NCI-H446 treated with DMSO at 0.1 percent for 48 hours (cell line): ENCODE results near the gene CACNA1A.
"Not testable (repeated sequence)": the region's sequence is repeated elsewhere in the genome, so short reads cannot be mapped to it uniquely, and the experiment has no call there.

Source experiments
- DNase-seq: peaks from one replicate; lab custom pipeline; 2025; lab: John Stamatoyannopoulos, UW

Gene CACNA1A

DNA sequence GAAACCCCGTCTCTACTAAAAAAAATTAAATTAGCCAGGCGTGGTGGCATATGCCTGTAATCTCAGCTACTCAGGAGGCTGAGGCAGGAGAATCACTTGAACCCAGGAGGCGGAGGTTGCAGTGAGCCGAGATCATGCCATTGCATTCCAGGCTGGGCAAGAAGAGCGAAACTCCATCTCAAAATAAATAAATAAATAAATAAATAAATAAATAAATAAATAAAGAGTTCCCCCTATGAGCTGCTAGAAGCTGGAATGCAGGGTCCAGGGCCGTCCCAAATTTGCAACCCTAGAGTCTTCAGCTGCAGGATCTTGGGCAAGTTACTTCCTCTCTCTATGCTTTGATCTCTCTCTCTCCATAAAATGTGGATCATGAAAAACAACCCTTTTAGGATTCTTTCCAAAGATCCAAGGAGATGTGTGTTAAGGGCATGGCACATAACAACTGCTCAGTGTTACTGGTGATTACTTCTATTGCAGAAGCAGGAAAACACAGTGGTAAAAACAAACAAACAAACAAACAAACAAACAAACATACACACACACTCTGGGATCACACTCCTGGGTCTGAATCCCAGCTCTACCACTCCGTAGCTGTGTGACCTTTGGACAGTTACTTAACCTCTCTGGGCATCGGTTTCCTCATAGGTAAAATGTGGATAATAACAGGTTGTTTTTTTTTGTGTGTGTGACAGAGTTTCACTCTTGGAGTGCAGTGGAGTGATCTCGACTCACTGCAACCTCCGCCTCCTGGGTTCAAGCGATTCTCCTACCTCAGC lies 78.8 kb downstream of the CACNA1A start:
- DNase-seq = no peak

- not testable (repeated sequence) for DNase-seq
These were observed 80.4 kb downstream of the CACNA1A start for GRCh38 chr19:13425875-13426274.

DNA sequence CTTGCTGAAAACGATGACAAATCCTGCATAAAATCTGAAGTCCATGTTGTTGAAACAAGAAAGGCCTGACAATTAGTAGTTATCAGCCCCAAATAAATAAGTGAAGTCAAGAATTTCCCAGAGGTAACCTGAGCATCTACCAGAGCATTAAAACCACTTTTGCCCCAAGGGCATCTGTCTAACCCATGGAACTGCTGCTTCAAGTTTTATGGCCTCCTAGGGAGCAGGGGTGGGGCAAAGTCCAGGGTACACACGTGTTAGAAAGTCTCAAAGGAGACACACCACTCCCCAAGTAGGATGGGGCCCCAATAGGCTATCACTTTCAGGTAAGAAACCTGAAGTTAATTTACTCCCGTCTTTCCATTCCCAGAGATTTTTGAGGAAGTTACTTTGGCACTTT lies 81.1 kb downstream of the CACNA1A start:
- DNase-seq = no peak

DNA sequence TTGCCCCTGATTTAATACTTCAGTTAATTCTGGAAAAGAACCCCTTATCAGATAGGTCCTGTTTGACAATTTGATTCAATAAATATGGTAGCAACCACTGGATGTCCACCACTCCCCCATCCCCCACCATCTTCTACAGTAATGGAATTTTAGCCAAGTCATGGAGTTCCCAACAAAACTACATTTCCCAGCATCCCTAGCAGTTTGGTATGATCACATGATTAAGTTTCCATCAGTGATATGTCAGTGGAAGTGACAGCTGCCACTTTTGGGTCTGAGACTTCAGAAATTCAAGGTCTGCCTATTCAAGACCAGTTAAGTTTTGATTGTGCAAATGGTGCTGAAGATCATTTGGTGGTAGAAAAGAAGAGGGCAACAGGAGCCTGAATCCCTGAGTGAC lies 85.5 kb downstream of the CACNA1A start:
- no peak for DNase-seq

GRCh38 chr19:13417054-13417453 lies 89.2 kb downstream of the CACNA1A start:
- DNase-seq = no peak

GRCh38 chr19:13411899-13412298 lies 94.4 kb downstream of the CACNA1A start:
- DNase-seq = no peak

GRCh38 chr19:13410946-13411345 lies 95.3 kb downstream of the CACNA1A start:
- DNase-seq = no peak

DNA sequence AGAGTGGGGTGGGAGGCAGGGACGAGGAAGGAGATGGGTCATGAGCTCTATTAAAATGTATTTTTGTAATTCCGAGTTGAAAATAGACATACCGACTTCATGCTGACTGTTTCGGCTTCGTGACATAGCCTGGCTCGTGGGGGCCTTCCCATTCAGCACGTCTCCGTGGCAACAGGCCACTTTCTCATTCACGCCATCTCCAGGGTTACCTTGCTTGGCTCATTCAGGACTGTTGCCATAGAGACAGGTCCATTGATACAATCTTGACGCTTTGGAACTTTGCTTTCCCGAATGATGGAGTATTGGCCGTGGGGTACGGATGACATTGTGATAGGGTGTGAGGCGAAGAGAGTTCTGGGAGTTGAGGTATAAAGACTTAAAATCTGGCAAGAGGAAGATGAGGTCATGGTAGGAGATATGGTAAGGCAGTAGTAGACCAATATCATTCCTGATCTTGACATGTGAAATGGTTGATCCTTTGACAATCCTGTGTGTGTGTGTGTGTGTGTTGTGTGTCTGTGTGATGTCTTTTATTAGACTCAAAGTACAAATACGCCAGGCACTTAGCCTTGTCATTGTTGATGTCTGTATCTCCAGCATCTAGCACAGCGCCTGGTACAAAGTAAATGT lies 97.3 kb downstream of the CACNA1A start:
- DNase-seq = no peak

GRCh38 chr19:13404236-13404635 lies 102.0 kb downstream of the CACNA1A start:
- DNase-seq = no peak

DNA sequence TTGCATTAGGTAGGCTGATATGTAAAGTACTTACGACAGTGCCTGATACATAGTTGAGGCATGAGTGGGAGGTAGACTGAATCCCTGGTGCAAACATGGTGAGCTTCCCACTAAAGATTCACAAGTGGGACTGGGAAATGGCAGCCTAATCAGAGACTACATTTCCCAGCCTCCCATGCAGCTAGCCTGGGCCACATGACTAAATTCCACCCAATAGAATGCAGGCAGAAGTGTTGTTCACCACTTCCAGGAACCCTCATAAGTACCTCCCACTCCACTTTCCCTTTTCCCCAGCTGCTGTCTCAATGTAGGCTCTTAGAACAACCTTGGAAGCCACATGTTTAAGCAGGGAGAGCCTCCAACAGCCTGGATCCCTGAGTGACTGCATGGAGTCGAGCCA lies 104.9 kb downstream of the CACNA1A start:
- DNase-seq = no peak

- DNase-seq = no peak
These were observed 106.0 kb downstream of the CACNA1A start for GRCh38 chr19:13400296-13400695.

GRCh38 chr19:13399746-13400145 lies 106.5 kb downstream of the CACNA1A start:
- no peak for DNase-seq

DNA sequence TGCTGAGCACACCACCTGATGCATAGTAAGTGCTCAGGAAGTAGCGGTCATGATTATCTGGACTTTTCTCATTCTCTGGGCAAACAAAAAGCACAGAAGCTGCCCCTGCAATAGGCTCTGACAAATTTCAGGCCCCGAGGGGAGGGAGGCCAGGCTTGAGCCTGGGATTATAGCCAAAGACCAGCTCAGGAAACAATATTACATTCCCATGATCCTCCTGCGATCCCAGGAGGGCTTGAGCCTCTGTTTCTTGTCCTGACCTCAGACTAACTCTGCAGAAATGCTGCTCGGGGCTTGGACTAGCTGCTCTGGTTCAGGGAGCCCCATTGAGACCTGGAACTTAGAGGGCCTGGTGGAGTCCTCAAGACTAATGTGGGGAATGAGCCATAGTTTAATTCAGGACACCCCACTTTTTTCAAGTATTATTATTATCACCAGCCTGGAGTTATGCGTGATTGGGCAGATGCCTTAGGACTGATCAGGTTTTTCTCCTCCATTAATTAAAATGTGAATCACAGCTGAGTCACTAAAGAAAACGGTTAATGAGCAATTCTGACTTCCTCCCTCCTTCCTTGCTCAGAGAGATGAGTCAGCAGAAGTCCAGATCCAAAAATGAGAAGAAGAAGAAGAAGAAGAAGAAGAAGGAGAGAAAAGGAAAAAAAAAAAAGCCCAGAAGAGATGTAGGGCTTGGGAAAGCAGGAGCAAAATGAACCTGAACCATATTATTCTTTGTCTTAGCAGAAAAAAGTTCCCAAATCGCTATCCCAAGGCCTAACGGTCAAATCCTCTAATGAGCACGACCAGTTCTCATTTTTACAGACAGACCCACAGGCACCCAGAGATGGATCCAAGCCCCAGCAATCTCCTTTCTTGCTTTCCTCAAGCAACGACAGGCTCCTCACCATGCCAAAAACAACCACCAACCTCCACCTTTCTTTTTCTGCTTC lies 107.2 kb downstream of the CACNA1A start:
- no peak for DNase-seq

GRCh38 chr19:13398182-13398581 lies 108.1 kb downstream of the CACNA1A start:
- DNase-seq = no peak

- DNase-seq = no peak
These were observed 109.8 kb downstream of the CACNA1A start for GRCh38 chr19:13396250-13397080.

DNA sequence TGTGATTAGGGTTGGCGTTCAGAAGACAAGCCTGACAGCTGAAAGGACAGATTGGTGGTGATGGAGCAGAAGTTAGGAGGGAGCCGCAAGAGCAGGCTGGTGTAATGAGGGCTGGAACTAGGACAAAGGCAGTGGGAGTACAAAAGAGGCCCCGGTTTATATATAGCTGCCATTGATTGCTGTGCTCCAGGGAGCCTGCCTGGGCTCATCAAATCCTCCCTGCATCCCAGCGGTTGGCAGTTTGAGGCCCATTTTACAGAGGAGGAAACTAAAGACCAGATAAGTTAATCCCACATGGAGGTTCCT lies 123.7 kb downstream of the CACNA1A start:
- DNase-seq = no peak

DNA sequence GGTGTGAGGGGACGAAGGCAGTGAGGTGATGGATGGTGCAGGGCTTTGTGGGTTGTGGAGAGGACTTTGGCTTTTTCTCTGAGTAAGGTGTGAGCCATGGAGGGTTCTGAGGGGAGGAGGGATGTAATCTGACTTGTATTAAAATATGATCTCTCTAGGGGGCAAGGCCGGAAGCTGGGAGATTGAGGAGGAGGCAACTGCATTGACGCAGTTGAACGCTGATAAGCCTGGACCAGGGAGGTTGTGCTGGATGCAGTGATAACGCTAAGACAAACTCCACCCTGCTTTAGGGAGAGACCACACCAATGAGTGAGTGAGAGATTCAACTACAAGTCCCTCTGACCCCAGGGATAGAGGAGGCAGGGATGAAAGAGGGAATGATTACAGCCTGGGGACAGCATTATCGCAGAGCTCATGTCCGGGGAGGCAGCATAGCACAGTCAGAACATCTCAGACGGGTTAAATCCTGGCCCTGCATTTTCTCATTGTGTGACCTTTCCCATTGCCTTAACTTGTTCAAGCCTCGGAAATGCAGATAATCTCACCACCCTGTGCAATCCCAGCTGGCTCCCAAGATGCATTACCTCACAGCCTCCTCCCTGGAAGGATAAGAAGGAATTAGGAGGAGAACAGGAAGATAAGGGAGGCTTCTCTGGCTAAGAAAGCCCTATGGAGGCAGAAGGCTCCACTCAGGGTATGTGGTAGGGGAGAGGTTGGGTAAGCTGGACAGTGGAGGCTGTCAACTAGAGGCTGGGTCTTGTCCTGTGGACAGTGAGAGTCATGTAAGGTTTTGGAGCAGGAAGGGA lies 124.2 kb downstream of the CACNA1A start:
- DNase-seq = no peak

DNA sequence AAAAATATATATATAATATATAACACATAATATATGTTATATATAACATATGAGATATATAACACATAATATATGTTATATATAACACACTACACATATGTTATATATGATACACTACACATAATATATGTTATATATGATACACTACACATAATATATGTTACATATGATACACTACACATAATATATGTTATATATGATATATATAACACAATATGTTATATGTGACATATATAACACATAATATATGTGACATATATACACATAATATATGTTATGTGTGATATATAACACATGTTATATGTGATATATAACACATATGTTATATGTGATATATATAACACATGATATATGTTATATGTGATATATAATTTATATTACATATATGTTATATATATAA lies 129.7 kb downstream of the CACNA1A start:
- no peak for DNase-seq

DNA sequence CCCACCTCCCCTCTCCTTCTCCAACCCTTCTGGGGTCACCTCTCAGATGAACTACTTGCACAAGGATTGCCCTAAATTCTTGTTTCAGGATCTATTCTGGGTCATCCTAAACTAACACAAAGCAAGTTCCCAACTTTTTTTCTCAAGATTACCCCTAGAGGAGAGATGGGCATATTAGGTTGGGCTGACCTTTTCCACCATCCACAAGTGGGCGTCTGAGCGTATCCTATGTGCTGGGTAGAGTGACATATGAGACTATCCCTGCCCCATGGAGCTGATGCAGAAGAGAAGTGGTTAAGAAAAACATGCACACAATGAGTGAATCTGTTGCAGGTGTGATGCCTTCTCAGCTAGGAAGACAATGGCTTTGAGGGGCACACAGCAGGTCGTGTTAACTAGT lies 132.7 kb downstream of the CACNA1A start:
- DNase-seq = no peak

DNA sequence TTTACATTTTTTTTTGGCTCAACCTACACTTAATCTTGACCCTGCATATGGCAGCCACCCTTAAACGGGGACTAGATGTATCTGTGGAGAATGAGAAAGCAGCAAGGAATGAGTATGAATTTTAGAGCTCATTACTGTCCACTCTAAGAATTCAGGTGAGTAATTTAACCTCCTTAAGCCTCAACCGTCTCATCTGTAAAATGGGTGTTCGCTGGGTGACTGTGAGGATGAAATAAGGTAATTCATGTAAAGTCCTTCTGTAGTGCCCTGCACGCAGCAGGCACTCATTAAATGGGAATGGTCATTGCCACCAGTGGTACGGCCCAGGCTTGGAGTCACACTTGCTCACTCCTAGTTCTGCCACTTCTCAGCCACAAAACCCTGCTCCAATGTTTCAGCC lies 135.3 kb downstream of the CACNA1A start:
- no peak for DNase-seq

- DNase-seq = no peak
These were observed 139.6 kb downstream of the CACNA1A start for GRCh38 chr19:13366529-13367143.
